Activated naive CD8-positive, alpha-beta T cell (primary cell): ENCODE measurements around the gene ZFR2.
"Not testable (repeated sequence)": the region's sequence is repeated elsewhere in the genome, so short reads cannot be mapped to it uniquely, and the experiment has no call there.

Experiments used
- H3K27ac Mint-ChIP-seq: one replicate; pipeline ENCODE4 v1.8.0; 2021; ENCODE audit warnings: mixed read lengths
- H3K27me3 Mint-ChIP-seq: one replicate; pipeline ENCODE4 v1.8.0; 2021; ENCODE audit warnings: mixed read lengths
- H3K36me3 Mint-ChIP-seq: one replicate; pipeline ENCODE4 v1.8.0; 2021; ENCODE audit warnings: mixed read lengths
- H3K4me1 Mint-ChIP-seq: one replicate; pipeline ENCODE4 v1.8.0; 2021; ENCODE audit warnings: low read depth, mixed read lengths
- H3K4me3 Mint-ChIP-seq: one replicate; pipeline ENCODE4 v1.8.0; 2021; ENCODE audit warnings: mild to moderate bottlenecking, mixed read lengths
- H3K9me3 Mint-ChIP-seq: one replicate; pipeline ENCODE4 v1.8.0; 2021; ENCODE audit warnings: low read depth, mixed read lengths

ZFR2 gene

GRCh38 chr19:3890591-3890990, 21.8 kb upstream of the ZFR2 start:
- no peak overlapping the region for H3K27ac Mint-ChIP-seq
- H3K27me3 Mint-ChIP-seq, result no peaks in the 10 kb centered on the region
- no peaks in the 10 kb centered on the region for H3K36me3 Mint-ChIP-seq
- H3K9me3 Mint-ChIP-seq, result no peaks in the 10 kb centered on the region
- H3K4me1 Mint-ChIP-seq, result no peaks in the 10 kb centered on the region
- H3K4me3 Mint-ChIP-seq, result no peak overlapping the region

GRCh38 chr19:3882041-3882384, 13.2 kb upstream of the ZFR2 start:
- peaks cover 15% of the 10 kb centered on the region for H3K4me1 Mint-ChIP-seq
- H3K27me3 Mint-ChIP-seq, result peaks cover 18% of the 10 kb centered on the region
- no peaks in the 10 kb centered on the region for H3K9me3 Mint-ChIP-seq
- no peak overlapping the region for H3K27ac Mint-ChIP-seq
- no peaks in the 10 kb centered on the region for H3K36me3 Mint-ChIP-seq
- H3K4me3 Mint-ChIP-seq, result no peak overlapping the region

GRCh38 chr19:3881272-3882040, 12.6 kb upstream of the ZFR2 start:
- H3K4me1 Mint-ChIP-seq, result peaks cover 15% of the 10 kb centered on the region
- H3K9me3 Mint-ChIP-seq, result no peaks in the 10 kb centered on the region
- H3K27ac Mint-ChIP-seq, result no peak overlapping the region
- no peak overlapping the region for H3K4me3 Mint-ChIP-seq
- peaks cover 18% of the 10 kb centered on the region for H3K27me3 Mint-ChIP-seq
- H3K36me3 Mint-ChIP-seq, result no peaks in the 10 kb centered on the region

DNA sequence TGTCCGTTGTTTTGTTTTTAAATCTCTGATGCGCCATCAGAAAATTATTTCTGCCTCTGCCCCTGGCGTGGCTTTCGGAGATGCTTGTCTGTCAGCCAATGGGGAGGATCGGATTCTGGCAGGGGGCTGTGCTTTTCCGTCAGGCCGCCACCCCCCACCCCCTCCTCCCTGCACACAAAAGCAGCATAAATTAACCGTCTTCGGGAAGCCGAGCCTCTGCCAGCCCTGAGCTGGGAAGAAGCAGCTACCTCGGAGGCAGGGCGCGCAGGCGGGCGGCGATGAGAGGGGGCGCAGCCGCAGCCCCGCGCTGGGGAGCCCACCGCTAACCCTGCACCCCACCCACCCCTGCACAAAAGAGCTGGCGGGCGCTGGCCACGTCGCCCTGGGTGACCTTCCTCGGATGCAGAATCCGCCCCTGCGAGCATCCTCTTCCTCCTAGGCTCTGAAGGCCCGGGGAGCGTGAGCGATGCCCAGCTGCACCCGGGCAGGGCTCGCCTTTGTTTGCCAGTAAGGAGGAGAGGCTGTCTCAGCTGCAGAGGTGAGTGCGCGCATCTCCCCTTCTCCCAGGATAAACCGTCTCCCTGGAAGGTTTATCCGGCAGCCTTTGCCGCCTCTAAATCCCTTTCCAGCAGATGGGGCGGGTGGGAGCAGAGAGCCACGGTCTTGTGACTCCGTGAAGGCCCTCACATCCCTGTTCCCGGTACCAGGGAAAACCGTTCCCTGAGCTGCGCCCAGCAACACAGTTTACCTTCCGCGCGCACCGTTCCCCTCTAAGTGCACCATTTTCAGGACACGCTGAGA, 11.8 kb upstream of the ZFR2 start, which contains the start of gene ATCAY:
Gene ATCAY, plus strand, starts transcription at position 215 of the 801 bp plus-strand sequence. CDS start 5,083 bp downstream, outside the sequence.
- H3K4me1 Mint-ChIP-seq, result peaks cover 15% of the 10 kb centered on the region

DNA sequence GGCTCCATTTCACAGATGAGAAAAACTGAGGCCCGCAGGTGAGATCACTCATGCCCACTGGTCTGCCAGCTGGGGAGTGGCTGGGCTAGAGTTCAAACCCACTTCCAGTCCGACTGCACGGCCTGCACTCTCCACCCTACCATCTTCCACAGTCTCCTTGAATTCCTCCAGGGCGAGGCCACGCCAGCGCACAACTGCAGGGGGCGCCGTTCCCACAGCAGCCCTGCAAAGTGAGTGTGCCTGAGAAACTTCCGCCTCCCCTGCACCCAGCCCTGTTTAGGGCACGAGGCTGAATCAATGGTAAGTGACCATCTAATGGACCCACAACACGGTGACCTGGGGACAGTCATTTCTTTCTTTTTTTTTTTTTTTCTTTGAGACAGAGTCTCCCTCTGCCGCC, 10.8 kb upstream of the ZFR2 start:
- H3K4me1 Mint-ChIP-seq, result peaks cover 15% of the 10 kb centered on the region
- no peak overlapping the region for H3K4me3 Mint-ChIP-seq
- H3K27me3 Mint-ChIP-seq, result peaks cover 20% of the 10 kb centered on the region
- no peak overlapping the region for H3K27ac Mint-ChIP-seq
- no peaks in the 10 kb centered on the region for H3K9me3 Mint-ChIP-seq
- H3K36me3 Mint-ChIP-seq, result no peaks in the 10 kb centered on the region

More for the DNA sequence above, 11.8 kb upstream of the ZFR2 start, which contains the start of gene ATCAY:
- H3K36me3 Mint-ChIP-seq, result no peaks in the 10 kb centered on the region
- peaks cover 18% of the 10 kb centered on the region for H3K27me3 Mint-ChIP-seq
- H3K4me3 Mint-ChIP-seq, result no peak within 1 kb of the TSS
- no peaks in the 10 kb centered on the region for H3K9me3 Mint-ChIP-seq
- no peak within 1 kb of the TSS for H3K27ac Mint-ChIP-seq

GRCh38 chr19:3874695-3875094, 5.9 kb upstream of the ZFR2 start:
- H3K4me3 Mint-ChIP-seq, H3K9me3 Mint-ChIP-seq, H3K36me3 Mint-ChIP-seq, H3K27ac Mint-ChIP-seq, H3K4me1 Mint-ChIP-seq, H3K27me3 Mint-ChIP-seq: not testable (repeated sequence)

- Mint-ChIP-seq H3K4me3 (no peak overlapping the region), H3K27ac (no peak overlapping the region), H3K4me1 (peaks cover 8% of the 10 kb centered on the region), H3K27me3 (peaks cover 16% of the 10 kb centered on the region), H3K9me3 (no peaks in the 10 kb centered on the region), H3K36me3 (peaks cover 3% of the 10 kb centered on the region)
Measured at GRCh38 chr19:3873151-3873550, 4.3 kb upstream of the ZFR2 start.

GRCh38 chr19:3867971-3868769, 668 bp downstream of the ZFR2 start:
- H3K9me3 Mint-ChIP-seq, result no peaks in the 10 kb centered on the region
- H3K27me3 Mint-ChIP-seq, result peaks cover 18% of the 10 kb centered on the region
- peaks cover 3% of the 10 kb centered on the region for H3K36me3 Mint-ChIP-seq
- no peak overlapping the region for H3K27ac Mint-ChIP-seq
- peaks cover 11% of the 10 kb centered on the region for H3K4me1 Mint-ChIP-seq
- peak overlapping the region; percentile 46 for H3K4me3 Mint-ChIP-seq

- peaks cover 15% of the 10 kb centered on the region for H3K27me3 Mint-ChIP-seq
- H3K36me3 Mint-ChIP-seq, result peaks cover 3% of the 10 kb centered on the region
- H3K4me3 Mint-ChIP-seq, result peak overlapping the region; percentile 30
Measured at GRCh38 chr19:3866910-3867638, 1.8 kb downstream of the ZFR2 start.

DNA sequence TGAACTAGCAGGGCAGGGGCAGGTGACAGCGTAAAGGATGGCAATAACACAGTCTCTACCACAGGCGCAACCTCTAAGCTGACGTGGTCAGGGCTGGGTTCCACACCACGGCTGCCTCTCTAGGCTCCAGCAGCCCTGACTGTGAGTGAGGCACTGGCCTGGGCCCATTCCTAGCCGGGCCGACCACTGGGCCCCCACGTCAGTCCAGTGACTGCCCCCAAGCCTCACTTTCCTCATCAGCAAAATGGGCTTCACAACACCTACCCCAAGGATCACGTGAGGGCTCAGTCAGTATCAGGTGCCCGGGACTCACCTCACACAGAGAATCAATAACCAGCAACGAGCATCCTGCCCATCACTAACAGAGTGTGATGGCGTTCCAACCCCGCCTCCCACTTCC, 5.2 kb downstream of the ZFR2 start:
- Mint-ChIP-seq H3K27me3 (peaks cover 8% of the 10 kb centered on the region), H3K9me3 (no peaks in the 10 kb centered on the region), H3K36me3 (no peaks in the 10 kb centered on the region), H3K4me1 (peaks cover 4% of the 10 kb centered on the region), H3K4me3 (no peak overlapping the region), H3K27ac (no peak overlapping the region)

More at GRCh38 chr19:3866910-3867638, 1.8 kb downstream of the ZFR2 start:
- no peaks in the 10 kb centered on the region for H3K9me3 Mint-ChIP-seq
- H3K4me1 Mint-ChIP-seq, result peaks cover 11% of the 10 kb centered on the region
- H3K27ac Mint-ChIP-seq, result no peak overlapping the region

GRCh38 chr19:3862826-3863500, 5.9 kb downstream of the ZFR2 start:
- H3K27ac Mint-ChIP-seq, result no peak overlapping the region
- no peaks in the 10 kb centered on the region for H3K9me3 Mint-ChIP-seq
- no peak overlapping the region for H3K4me3 Mint-ChIP-seq
- H3K36me3 Mint-ChIP-seq, result no peaks in the 10 kb centered on the region
- peaks cover under 1% of the 10 kb centered on the region for H3K4me1 Mint-ChIP-seq
- H3K27me3 Mint-ChIP-seq, result peaks cover 5% of the 10 kb centered on the region

GRCh38 chr19:3860499-3860898, 8.3 kb downstream of the ZFR2 start:
- Mint-ChIP-seq H3K36me3 (no peaks in the 10 kb centered on the region), H3K27ac (no peak overlapping the region), H3K9me3 (no peaks in the 10 kb centered on the region), H3K27me3 (no peaks in the 10 kb centered on the region), H3K4me3 (no peak overlapping the region), H3K4me1 (no peaks in the 10 kb centered on the region)

DNA sequence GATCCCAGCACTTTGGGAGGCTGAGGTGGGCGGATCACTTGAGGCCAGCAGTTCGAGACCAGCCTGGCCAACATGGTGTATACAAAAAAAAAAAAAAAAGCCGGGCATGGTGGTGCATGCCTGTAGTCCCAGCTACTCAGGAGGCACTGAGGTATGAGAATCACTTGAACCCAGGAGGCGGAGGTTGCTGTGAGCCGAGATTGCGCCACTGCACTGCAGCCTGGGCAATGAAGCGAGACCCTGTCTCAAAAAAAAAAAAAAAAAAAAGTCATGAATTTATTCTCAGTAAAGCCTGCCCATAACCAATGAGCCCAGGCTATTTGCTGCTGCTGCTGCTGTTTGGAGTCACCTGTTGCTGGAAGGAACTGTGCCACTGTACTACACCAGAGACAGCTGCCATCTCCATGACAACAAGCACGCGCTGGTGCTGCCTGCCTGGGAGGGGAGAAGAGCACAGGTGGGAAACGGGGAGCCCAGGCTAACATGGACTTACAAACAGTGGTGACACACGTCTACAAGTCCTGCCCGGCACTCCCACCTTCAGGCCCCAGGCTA, 11.3 kb downstream of the ZFR2 start:
- Mint-ChIP-seq H3K36me3 (no peaks in the 10 kb centered on the region), H3K27ac (no peak overlapping the region), H3K27me3 (no peaks in the 10 kb centered on the region), H3K9me3 (no peaks in the 10 kb centered on the region), H3K4me1 (no peaks in the 10 kb centered on the region), H3K4me3 (no peak overlapping the region)

DNA sequence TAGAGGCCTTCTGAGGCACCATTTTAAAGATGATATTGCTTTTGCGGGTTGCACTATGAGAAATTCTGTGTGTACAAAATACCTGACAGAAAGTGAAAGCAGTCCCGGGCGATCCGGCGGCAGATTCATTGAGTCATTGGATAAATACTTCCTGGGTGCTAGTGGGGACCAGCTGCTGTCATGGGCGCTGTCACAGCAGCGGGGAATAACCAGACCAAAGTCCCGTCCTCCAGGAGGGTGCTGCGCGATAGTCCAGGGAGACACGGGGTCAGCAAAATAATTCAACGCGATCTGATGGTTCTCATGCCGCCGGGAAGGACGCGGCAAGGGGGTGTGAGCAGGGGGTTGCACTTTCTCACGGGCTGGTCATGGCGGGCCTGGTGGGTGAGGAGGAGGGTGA, 13.5 kb downstream of the ZFR2 start:
- Mint-ChIP-seq H3K27me3 (no peaks in the 10 kb centered on the region), H3K27ac (no peak overlapping the region), H3K4me3 (no peak overlapping the region), H3K4me1 (no peaks in the 10 kb centered on the region), H3K36me3 (peaks cover 2% of the 10 kb centered on the region), H3K9me3 (no peaks in the 10 kb centered on the region)
